ENCODE results near the gene ZNF236.

- TF ChIP-seq CTCF (IDR thresholded peaks at IDR 0.05) (no peak), POLR2A (IDR thresholded peaks at IDR 0.05) (peak in 1 of 2 donors; percentile 62)
These were observed 367 bp upstream of the ZNF236 start for GRCh38 chr18:76821875-76822505.
